HT1080 (cell line): ENCODE results near the gene TPST1. TPM values are rescaled to one million over a fixed set of nuclear protein-coding genes. Genes with fewer than 3 reads are reported as not detected.
"Not testable (repeated sequence)": the region's sequence is repeated elsewhere in the genome, so short reads cannot be mapped to it uniquely, and the experiment has no call there.

ENCODE experiments used
- DNase-seq: peaks from one replicate; pipeline ENCODE4 v3.0.0-alpha.2; 2015; ENCODE audit warnings: low read depth
- total RNA-seq: library from RNA; depleted of rRNA; stranded (reverse); fragments of >200 nt; shearing (Covaris generic); gene quantifications from 2 replicates; pipeline ENCODE4 v1.2.3, GENCODE V29; 2014

TPST1 gene
- total RNA-seq, 1 experiment from 2014 or later, result 51.6 TPM

DNA sequence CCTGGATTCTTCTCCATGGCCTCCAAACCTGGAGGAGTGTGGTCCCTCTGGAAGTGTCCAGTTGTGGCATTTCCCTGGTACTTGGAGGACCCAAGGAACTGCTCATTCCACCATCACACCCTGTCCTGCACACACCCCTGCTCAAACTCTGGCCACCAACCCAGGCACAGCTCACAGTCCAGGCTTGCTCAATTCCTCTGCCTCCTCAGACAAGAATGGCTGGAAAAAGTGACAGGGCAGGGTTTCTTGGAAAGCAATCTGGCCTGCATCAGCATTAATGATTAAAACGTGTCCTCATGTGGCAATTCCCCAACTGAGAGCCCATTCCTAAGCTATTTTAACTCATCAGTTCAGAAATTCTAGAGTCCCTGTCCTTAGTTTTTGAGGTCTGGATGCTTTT lies 17.2 kb upstream of the TPST1 start:
- no peak for DNase-seq

GRCh38 chr7:66188645-66189044 lies 16.5 kb upstream of the TPST1 start:
- DNase-seq, result no peak

DNA sequence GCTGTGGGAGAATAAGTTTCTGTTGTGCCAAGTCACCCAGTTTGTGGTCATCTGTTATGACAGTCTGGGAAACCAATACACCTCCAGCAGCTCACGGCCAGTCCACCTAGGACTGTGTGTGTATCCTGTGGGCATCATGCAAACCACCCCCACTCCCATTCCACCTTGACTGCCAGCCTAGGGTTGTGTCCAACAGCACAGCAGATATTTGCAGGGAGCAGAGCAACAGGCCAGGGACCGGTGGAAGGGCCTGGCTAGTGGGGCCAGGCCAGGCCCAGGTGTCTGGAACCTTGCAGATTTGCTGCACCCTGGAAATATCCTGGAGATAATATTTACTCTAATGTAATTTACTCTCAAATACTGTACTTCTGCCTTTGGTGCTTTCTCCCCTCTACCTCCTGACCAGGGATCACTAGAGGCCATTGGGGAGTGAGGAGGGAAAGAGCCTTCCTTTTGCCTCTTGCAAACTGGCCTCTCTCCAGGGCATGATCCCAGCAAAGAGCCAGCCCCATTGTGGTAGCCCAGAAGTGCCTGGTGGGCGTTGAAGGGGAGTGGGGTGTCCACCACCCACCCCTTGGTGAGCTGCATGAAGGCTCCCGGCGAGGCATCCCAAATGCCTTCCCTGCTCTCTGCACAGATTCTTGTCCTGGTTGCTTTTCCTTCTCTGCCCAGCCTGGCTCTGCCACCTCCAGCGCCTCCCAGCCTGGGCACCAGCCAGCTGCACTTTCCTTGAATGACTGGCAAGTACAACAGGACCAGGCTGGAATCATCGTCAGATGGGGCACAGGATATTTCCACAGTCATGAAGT lies 15.2 kb upstream of the TPST1 start:
- no peak for DNase-seq

GRCh38 chr7:66190504-66190857 lies 14.7 kb upstream of the TPST1 start:
- no peak for DNase-seq

DNA sequence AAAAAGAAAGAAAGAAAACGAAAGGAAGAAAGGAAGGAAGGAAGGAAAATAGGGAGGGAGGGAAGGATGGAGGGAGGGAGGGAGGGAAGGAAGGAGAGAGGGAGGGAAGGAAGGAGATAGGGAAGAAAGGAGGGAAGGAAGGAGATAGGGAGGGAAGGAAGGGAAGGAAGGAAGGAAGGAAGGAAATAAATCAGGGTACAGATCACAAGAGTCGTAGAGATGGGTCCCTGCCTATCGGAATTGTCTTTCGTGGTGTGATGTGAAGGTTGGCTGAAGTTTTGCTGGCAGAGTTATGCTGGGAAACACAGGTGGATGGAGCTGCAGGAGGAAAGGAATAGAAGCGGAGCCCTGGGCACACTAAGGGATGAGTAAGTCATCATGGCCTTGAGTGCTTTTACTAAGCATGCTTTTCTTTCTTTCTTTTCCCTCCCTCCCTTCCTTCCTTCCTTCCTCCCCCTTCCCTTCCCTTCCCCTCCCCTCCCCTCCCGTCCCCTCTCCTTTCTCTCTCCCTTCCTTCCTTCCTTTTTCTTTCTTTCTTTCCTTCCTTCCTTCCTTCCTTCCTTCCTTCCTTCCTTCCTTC lies 11.9 kb upstream of the TPST1 start:
- no peak for DNase-seq

- no peak for DNase-seq
Measured at GRCh38 chr7:66198469-66198868, 6.7 kb upstream of the TPST1 start.

GRCh38 chr7:66198956-66199355 lies 6.2 kb upstream of the TPST1 start:
- no peak for DNase-seq

DNA sequence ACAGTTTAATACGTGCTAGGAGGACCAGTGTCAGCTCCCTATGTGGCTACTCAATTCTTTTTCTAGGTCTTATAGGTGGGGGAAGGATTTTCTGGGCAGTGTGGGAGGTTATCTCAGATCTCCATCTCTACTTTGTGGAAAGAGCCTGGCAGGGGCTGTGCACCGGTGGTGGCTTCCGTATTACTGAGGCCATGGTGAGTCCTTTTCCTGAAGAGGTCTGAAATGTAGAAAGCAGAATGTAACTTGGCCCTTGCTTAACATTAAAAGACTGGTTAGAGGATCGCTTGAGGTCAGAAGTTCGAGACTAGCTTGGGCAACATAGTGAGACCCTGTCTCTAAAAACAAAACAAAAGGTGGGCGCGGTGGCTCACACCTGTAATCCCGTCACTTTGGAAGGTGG lies 2.7 kb upstream of the TPST1 start:
- DNase-seq, result no peak

- no peak for DNase-seq
Measured at GRCh38 chr7:66205741-66206090, 582 bp downstream of the TPST1 start.

DNA sequence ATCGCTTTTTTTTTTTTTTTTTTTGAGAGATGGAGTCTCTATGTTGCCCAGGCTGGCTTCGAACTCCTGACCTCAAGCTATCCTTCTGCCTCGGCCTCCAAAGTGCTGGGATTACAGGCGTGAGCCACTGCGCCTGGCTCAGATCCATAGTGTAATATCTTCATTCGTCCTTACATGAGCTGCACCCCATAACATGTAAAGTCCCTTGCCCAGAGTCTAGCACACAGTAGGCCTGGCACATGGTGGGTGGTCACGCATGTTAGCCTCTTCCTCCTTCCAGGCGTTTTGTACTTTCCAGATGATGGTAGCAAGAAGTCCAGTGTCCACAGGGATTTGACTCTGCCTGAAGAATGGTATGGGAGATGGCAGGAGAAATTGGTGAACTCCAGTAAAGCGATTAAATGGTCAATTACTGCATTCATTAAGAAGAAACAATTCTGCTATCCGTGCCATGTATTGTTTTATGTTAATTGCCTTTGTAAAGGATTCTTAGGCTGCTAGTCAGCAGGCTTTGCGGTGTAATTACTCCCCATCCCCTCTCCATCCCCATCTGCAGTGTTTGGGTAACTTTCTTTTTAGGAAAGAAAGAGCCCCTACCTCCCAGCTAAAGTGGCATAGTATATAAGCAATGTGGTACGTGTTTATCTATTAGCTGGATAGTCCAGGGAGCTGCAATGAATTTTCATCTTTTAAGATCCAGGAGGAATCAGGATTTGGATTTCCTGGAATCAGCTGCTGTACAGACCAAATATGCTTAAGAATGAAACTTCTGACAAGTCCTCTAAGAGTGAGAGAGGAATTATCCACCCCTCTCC lies 1.2 kb downstream of the TPST1 start:
- DNase-seq, result no peak

DNA sequence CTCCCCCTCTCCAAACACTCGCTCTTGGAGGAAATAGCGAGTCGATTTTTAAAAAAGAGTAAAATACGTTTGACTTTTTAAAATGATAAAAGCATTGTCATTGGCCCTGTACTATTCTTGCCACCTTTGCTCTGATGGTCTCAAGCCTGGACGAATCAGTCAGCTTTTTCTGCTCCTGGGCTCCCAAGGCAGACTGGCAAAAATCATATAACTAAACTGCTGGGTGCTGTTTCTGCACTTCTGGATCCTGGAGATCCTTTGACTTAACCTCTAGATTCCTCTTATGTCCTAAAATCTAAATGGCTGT lies 1.8 kb downstream of the TPST1 start:
- no peak for DNase-seq

GRCh38 chr7:66207540-66207939 lies 2.4 kb downstream of the TPST1 start:
- DNase-seq, result no peak

DNA sequence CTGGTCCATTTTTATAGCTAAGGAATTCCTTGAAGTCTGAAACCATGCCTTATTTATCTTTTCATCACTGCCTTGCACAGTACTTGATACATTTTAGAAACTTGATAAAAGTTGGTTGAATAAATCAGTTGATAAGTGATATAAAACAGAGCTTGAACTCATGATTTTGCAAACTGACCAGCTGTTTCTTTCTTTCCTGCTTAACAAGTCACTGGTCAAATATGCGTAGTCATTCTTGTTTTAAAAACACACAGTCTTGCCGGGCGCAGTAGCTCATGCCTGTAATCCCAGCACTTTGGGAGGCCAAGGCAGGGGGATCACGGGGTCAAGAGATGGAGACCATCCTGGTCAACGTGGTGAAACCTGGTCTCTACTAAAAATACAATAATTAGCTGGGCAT lies 6.3 kb downstream of the TPST1 start:
- DNase-seq, result no peak

GRCh38 chr7:66213637-66214036 lies 8.5 kb downstream of the TPST1 start:
- no peak for DNase-seq

GRCh38 chr7:66216687-66217086 lies 11.6 kb downstream of the TPST1 start:
- DNase-seq, result no peak

DNA sequence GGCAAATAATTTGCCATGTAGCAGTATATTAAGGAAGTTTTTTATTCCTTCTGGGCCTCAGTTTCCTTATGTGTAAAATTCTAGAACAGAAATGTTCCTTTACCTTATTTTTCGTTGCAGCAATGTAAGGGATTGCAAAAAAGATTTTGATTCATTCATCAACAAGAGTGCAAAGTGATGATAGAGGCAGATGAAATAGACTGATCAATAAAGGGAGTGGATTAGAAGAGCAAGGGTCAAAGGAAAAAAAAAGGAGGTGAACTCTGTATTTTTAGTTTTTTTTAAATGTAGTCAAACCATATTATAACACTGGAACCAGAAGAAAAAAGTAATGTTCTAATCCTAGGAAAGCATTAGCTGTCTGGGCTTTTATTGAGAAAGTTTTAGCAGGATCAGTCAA lies 14.7 kb downstream of the TPST1 start:
- DNase-seq, result no peak

DNA sequence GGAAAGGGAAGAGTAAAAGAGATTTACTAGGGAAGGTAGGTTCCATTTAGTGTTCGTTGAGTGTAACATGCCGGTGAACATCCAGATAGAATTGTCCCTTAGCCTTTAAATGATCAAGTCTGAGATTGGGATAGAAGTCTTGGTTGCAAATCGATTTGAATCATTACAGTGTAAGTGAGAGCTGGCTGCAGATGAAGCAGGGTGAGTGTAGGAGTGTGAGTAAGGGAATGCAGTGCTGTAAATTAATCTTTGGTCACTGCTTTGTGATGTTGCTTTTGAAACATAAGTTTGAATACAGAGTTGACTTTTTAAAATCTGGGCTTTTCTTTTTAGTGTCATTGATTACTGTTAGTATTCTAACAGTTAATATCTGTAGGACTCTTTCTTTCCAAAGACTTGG lies 16.3 kb downstream of the TPST1 start:
- no peak for DNase-seq

DNA sequence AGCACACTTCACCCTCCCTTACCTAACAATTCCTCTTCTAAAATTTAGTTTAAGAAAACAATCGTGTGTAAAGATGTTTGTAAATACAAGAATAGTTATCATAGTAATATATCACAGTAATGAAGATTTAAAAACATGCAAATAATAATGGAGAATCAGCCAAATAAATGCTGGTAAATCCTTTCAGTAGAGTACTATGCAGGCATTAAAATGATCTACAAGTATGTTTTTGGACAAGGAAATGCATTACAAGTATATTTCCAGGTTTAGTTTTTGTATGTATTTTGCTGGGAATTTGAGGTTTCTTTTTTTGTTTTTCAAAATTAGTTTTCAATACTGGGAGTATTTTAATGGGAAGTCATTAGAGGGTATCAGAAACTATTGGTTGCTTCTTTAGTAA lies 22.7 kb downstream of the TPST1 start:
- DNase-seq, result no peak

- not testable (repeated sequence) for DNase-seq
Measured at GRCh38 chr7:66231326-66232216, 26.4 kb downstream of the TPST1 start.

DNA sequence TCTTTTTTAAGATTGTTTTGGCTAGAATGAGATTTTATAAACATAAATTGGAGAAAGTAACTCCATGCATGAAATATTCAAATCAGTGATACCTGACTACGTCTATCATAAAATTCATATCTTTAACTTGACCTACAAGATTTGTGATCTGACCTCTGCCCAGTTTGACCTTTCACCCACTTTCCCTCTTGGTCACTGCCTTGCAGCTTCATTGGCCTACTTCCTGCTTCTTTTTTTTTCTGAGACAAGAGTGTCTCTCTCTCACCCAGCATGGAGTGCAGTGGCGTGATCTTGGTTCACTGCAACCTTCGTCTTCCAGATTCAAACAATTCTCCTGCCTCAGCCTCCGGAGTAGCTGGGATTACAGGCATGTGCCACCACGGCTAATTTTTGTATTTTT lies 28.5 kb downstream of the TPST1 start:
- no peak for DNase-seq

GRCh38 chr7:66236713-66237303 lies 31.7 kb downstream of the TPST1 start:
- DNase-seq, result no peak
